Mammary epithelial cell (primary cell): ENCODE measurements around the gene RASA2.

Source experiments
- EZH2 ChIP-seq: IDR thresholded peaks from 2 replicates; pipeline ENCODE4 v1.6.1; 2012; ENCODE audit warnings: low read length, inconsistent platforms, borderline replicate concordance
- TF ChIP-seq, protein P1 (sequence below), 2 donors: IDR thresholded peaks in 1 of 2; conservative IDR thresholded peaks in 1 of 2; 2 replicates each; pipeline ENCODE4 v1.5.1; 2011 to 2012; ENCODE audit warnings: inconsistent platforms in 2 of 2, low read length in 2 of 2, mild to moderate bottlenecking in 2 of 2, control low read depth in 1 of 2, low read depth in 1 of 2; ENCODE audit not compliant: insufficient read depth in 1 of 2; ENCODE audit errors: extremely low read depth in 1 of 2

DNA sequence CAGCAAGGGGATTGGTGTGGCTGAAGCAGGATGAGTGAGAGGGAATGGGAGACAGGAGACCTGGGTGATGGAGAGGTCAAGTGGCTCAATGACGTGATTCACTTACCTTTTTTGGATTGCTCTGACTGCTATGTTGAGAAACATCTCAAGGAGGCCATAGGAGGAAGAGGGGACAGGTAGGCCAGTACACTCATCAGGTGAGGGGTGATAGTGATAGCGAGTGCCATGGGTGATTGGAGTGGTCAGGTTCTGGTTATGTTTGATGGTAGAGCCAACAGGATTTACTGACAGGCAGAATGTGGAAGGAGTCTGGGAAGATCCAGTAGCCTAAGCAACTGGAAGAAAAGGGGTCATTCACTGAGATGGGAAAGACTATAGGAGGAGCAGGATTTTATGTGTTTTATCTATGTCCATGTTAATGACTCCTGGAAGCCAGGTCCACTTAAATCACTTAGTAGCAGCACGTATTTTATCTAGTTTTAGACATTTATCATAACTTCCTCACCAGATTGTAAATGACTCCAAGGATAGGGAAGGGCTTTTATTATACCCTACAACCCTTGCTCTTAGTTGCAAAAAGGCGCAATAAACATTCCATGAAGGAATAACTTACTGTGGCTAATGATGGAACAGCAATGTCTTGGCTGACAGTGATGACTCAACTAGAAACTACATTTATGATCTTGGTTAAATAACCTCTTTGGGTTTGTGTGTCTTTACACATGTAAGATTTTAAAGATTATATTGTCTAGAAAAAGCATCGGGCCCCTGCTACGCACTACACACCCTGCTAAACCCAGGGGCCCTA lies 131.5 kb downstream of the RASA2 start:
- TF ChIP-seq, protein P1, sequence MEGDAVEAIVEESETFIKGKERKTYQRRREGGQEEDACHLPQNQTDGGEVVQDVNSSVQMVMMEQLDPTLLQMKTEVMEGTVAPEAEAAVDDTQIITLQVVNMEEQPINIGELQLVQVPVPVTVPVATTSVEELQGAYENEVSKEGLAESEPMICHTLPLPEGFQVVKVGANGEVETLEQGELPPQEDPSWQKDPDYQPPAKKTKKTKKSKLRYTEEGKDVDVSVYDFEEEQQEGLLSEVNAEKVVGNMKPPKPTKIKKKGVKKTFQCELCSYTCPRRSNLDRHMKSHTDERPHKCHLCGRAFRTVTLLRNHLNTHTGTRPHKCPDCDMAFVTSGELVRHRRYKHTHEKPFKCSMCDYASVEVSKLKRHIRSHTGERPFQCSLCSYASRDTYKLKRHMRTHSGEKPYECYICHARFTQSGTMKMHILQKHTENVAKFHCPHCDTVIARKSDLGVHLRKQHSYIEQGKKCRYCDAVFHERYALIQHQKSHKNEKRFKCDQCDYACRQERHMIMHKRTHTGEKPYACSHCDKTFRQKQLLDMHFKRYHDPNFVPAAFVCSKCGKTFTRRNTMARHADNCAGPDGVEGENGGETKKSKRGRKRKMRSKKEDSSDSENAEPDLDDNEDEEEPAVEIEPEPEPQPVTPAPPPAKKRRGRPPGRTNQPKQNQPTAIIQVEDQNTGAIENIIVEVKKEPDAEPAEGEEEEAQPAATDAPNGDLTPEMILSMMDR (conservative IDR thresholded peaks at IDR 0.05 in 1 of 2, IDR thresholded peaks at IDR 0.05 in 1 of 2; ENCODE audit: extremely low read depth in 1 of 2, insufficient read depth in 1 of 2, low read depth in 1 of 2, low read length in 2 of 2), result no peak
- TF ChIP-seq EZH2, result no peak
